SKM-1 (cell line): ENCODE results near the gene POLR1F.
A peak's percentile ranks its signal among the peaks of the same experiment; 100 is the strongest.
"Not testable (repeated sequence)": the region's sequence is repeated elsewhere in the genome, so short reads cannot be mapped to it uniquely, and the experiment has no call there.

Source experiments
- DNase-seq: peaks from one replicate; lab custom pipeline; 2025; ENCODE audit not compliant: unreplicated experiment; lab: John Stamatoyannopoulos, UW

Gene POLR1F

GRCh38 chr7:19708397-19709248, at the start of gene POLR1F:
TSS of gene POLR1F (minus strand) at chr7:19709037. CDS start at chr7:19709016, 21 bp downstream.
- peak; percentile 90 for DNase-seq

GRCh38 chr7:19754521-19755116, 45.8 kb upstream of the POLR1F start:
- DNase-seq: no peak

- no peak for DNase-seq
Measured at GRCh38 chr7:19752020-19752419, 43.2 kb upstream of the POLR1F start.

- no peak for DNase-seq
Measured at GRCh38 chr7:19749658-19750057, 40.8 kb upstream of the POLR1F start.

GRCh38 chr7:19747740-19748339, 39.0 kb upstream of the POLR1F start:
- DNase-seq: peak; percentile 13

GRCh38 chr7:19744075-19744474, 35.2 kb upstream of the POLR1F start:
- DNase-seq: no peak

GRCh38 chr7:19728716-19729115, 19.9 kb upstream of the POLR1F start:
- no peak for DNase-seq

- no peak for DNase-seq
Measured at GRCh38 chr7:19725770-19726169, 16.9 kb upstream of the POLR1F start.

- no peak for DNase-seq
Measured at GRCh38 chr7:19715499-19715898, 6.7 kb upstream of the POLR1F start.

GRCh38 chr7:19713676-19714075, 4.8 kb upstream of the POLR1F start:
- peak; percentile 12 for DNase-seq

- DNase-seq: no peak
Measured at GRCh38 chr7:19709249-19709578, 377 bp upstream of the POLR1F start.

GRCh38 chr7:19707240-19707639, 1.6 kb downstream of the POLR1F start:
- DNase-seq: no peak

- DNase-seq: no peak
Measured at GRCh38 chr7:19705663-19706062, 3.2 kb downstream of the POLR1F start.

- DNase-seq: no peak
Measured at GRCh38 chr7:19701471-19701870, 7.4 kb downstream of the POLR1F start.

GRCh38 chr7:19700936-19701335, 7.9 kb downstream of the POLR1F start:
- DNase-seq: no peak

GRCh38 chr7:19698331-19698730, 10.5 kb downstream of the POLR1F start:
- no peak for DNase-seq

GRCh38 chr7:19696926-19697325, 11.9 kb downstream of the POLR1F start:
- DNase-seq: no peak

- DNase-seq: no peak
Measured at GRCh38 chr7:19692111-19692828, 16.6 kb downstream of the POLR1F start.

- no peak for DNase-seq
Measured at GRCh38 chr7:19690736-19691135, 18.1 kb downstream of the POLR1F start.

- not testable (repeated sequence) for DNase-seq
Measured at GRCh38 chr7:19689130-19689529, 19.7 kb downstream of the POLR1F start.

- DNase-seq: no peak
Measured at GRCh38 chr7:19681596-19681995, 27.2 kb downstream of the POLR1F start.

GRCh38 chr7:19677180-19677579, 31.7 kb downstream of the POLR1F start:
- peak; percentile 27 for DNase-seq
